GM12878 (cell line): ENCODE data around the gene ZNF367. TPM values are rescaled to one million over a fixed set of nuclear protein-coding genes. Genes with fewer than 3 reads are reported as not detected.

Experiments
- BHLHE40 ChIP-seq, 2 experiments: fragments of 450-650 bp in 1 of 2; IDR thresholded peaks; 2 replicates each; pipeline ENCODE4 v1.6.1; 2011 to 2017; ENCODE audit warnings: low read depth in 2 of 2, borderline replicate concordance in 1 of 2, improper control_type of control experiment in 1 of 2, low read length in 1 of 2, mild to moderate bottlenecking in 1 of 2
- HDAC2 ChIP-seq: fragments of 200-600 bp; sonication (generic); IDR thresholded peaks from 2 replicates; pipeline ENCODE4 v1.6.1; 2017
- IKZF2 ChIP-seq, 2 experiments: fragments of 450-650 bp; IDR thresholded peaks; 2 replicates each; pipeline ENCODE4 v1.6.1; 2017; ENCODE audit warnings: mild to moderate bottlenecking in 2 of 2, moderate library complexity in 2 of 2
- JUNB ChIP-seq: IDR thresholded peaks from 2 replicates; pipeline ENCODE4 v1.6.1; 2016; ENCODE audit warnings: antibody characterized with exemption, mild to moderate bottlenecking
- SMARCA5 ChIP-seq: fragments of 450-650 bp; IDR thresholded peaks from 2 replicates; pipeline ENCODE4 v1.6.1; 2017; ENCODE audit warnings: mild to moderate bottlenecking
- SUZ12 ChIP-seq: fragments of 200-600 bp; sonication (generic); IDR thresholded peaks from one replicate; pipeline ENCODE4 v1.6.1; 2018; ENCODE audit warnings: antibody characterized with exemption, mild to moderate bottlenecking; ENCODE audit not compliant: unreplicated experiment
- TAF1 ChIP-seq: IDR thresholded peaks from 2 replicates; pipeline ENCODE4 v1.6.1; 2011; ENCODE audit warnings: mild to moderate bottlenecking, low read depth, low read length, borderline replicate concordance
- ZNF24 ChIP-seq: fragments of 450-650 bp; IDR thresholded peaks from 2 replicates; pipeline ENCODE4 v1.6.1; 2017; ENCODE audit warnings: antibody characterized with exemption, mild to moderate bottlenecking
- polyA plus RNA-seq, 11 experiments: library from polyadenylated mRNA; depleted of rRNA in 4 of 11; unstranded in 6 of 11; stranded (reverse) in 5 of 11; fragments of >200 nt; fragmentation: Nextera tagmentation in 4 of 11; fragmentation: Illumina TruSeq in 1 of 11; extraction: Ambion mirVana in 4 of 11; extraction: Trizol in 1 of 11; gene quantifications; 1 replicate in 1 of 11; 2 replicates in 10 of 11; pipeline versions ENCODE4 v1.2.1 to v1.2.3, GENCODE V29; 2011 to 2016; ENCODE audit warnings: inconsistent platforms in 2 of 11, missing spikeins in 2 of 11, low read depth in 1 of 11
- total RNA-seq, 4 experiments: library from RNA; depleted of rRNA in 3 of 4; stranded (reverse); fragments of >200 nt in 3 of 4; fragmentation: Illumina TruSeq in 1 of 4; extraction: Trizol in 1 of 4; gene quantifications; 2 replicates each; pipeline versions ENCODE4 v1.2.1 to v1.2.3, GENCODE V29; 2013 to 2021
- TF ChIP-seq, protein P1 (sequence below): fragments of 450-650 bp; IDR thresholded peaks from 2 replicates; pipeline ENCODE4 v1.6.1; 2016; ENCODE audit warnings: mild to moderate bottlenecking
- TF ChIP-seq, protein P2 (sequence below): IDR thresholded peaks from 2 replicates; pipeline ENCODE4 v1.6.1; 2012; ENCODE audit warnings: low read depth, low read length, improper control_type of control experiment
- TF ChIP-seq, protein P3 (sequence below): fragments of 450-650 bp; formaldehyde crosslinking; IDR thresholded peaks from 2 replicates; pipeline ENCODE4 v1.4.0; 2022; ENCODE audit warnings: mild to moderate bottlenecking, moderate library complexity
- TF ChIP-seq, protein P4 (sequence below): fragments of 450-650 bp; IDR thresholded peaks from 2 replicates; pipeline ENCODE4 v1.6.1; 2018; ENCODE audit warnings: mild to moderate bottlenecking, low read depth, moderate library complexity; ENCODE audit not compliant: partially characterized antibody
- TF ChIP-seq, protein P5 (sequence below): fragments of 450-650 bp; formaldehyde crosslinking; IDR thresholded peaks from 2 replicates; pipeline ENCODE4 v1.4.0; 2020; ENCODE audit warnings: mild to moderate bottlenecking, moderate library complexity
- TF ChIP-seq, protein P6 (sequence below): fragments of 150-350 bp; IDR thresholded peaks from 2 replicates; pipeline ENCODE4 v1.6.1; 2014; ENCODE audit warnings: mild to moderate bottlenecking, low read depth, low read length

ZNF367 gene
- total and polyA plus RNA-seq, 10 of the 15 experiments (the other 5 are each of a cell fraction or from before 2014, with no cell fraction given): 2.9 to 16.3 (median 11.1) TPM

DNA sequence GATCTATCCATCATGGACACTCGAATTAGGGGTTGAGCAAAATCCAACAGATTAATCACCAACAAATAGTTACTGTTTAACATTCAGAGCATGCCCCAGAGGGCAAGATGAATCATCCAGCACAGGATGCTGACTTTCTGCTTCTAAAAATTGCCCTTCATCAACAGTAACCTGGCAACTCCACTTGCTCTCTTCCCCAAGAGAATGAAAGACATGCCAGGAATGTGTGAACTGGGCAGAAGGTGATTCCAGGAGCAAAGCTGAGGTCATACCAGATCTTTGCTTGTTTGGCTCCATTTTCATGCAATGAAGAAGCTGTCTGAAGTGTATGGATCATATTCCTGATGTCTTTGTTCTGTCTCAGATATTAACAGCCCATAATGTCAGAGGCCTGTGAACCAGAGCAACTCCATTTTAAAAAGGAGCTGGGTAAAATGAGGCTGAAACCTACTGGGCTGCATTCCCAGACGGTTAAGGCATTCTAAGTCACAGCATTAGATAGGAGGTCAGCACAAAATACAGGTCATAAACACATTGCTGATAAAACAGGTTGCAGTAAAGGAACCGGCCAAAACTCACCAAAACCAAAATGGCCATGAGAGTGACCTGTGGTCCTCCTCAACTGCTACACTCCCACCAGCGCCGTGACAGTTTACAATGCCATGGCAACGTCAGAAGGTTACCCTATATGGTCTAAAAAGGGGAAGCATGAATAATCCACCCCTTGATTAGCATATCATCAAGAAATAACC, 2.5 kb upstream of the ZNF367 start (continued):
- TF ChIP-seq, protein P1, sequence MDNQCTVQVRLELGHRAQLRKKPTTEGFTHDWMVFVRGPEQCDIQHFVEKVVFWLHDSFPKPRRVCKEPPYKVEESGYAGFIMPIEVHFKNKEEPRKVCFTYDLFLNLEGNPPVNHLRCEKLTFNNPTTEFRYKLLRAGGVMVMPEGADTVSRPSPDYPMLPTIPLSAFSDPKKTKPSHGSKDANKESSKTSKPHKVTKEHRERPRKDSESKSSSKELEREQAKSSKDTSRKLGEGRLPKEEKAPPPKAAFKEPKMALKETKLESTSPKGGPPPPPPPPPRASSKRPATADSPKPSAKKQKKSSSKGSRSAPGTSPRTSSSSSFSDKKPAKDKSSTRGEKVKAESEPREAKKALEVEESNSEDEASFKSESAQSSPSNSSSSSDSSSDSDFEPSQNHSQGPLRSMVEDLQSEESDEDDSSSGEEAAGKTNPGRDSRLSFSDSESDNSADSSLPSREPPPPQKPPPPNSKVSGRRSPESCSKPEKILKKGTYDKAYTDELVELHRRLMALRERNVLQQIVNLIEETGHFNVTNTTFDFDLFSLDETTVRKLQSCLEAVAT: 0 out of 2 replicates have a peak, but pooled peaks have one; percentile 20
- TF ChIP-seq, protein P2, sequence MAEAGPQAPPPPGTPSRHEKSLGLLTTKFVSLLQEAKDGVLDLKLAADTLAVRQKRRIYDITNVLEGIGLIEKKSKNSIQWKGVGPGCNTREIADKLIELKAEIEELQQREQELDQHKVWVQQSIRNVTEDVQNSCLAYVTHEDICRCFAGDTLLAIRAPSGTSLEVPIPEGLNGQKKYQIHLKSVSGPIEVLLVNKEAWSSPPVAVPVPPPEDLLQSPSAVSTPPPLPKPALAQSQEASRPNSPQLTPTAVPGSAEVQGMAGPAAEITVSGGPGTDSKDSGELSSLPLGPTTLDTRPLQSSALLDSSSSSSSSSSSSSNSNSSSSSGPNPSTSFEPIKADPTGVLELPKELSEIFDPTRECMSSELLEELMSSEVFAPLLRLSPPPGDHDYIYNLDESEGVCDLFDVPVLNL: no peak
- TF ChIP-seq SUZ12 (no peak), ZNF24 (no peak), BHLHE40 (IDR thresholded peaks at IDR 0.05; ENCODE audit: borderline replicate concordance in 1 of 2, low read depth in 2 of 2, low read length in 1 of 2) (0 out of 4 replicates have a peak, but pooled peaks of 1 of the 2 experiments have one; percentile 9), HDAC2 (no peak), IKZF2 (IDR thresholded peaks at IDR 0.05) (peak; percentile 76 to 80; a peak in 2 of 4 replicates), TAF1 (no peak), SMARCA5 (peak; percentile 25; the same call in 1 of the 2 replicates), JUNB (0 out of 2 replicates have a peak, but pooled peaks have one; percentile 9)
- TF ChIP-seq, protein P3, sequence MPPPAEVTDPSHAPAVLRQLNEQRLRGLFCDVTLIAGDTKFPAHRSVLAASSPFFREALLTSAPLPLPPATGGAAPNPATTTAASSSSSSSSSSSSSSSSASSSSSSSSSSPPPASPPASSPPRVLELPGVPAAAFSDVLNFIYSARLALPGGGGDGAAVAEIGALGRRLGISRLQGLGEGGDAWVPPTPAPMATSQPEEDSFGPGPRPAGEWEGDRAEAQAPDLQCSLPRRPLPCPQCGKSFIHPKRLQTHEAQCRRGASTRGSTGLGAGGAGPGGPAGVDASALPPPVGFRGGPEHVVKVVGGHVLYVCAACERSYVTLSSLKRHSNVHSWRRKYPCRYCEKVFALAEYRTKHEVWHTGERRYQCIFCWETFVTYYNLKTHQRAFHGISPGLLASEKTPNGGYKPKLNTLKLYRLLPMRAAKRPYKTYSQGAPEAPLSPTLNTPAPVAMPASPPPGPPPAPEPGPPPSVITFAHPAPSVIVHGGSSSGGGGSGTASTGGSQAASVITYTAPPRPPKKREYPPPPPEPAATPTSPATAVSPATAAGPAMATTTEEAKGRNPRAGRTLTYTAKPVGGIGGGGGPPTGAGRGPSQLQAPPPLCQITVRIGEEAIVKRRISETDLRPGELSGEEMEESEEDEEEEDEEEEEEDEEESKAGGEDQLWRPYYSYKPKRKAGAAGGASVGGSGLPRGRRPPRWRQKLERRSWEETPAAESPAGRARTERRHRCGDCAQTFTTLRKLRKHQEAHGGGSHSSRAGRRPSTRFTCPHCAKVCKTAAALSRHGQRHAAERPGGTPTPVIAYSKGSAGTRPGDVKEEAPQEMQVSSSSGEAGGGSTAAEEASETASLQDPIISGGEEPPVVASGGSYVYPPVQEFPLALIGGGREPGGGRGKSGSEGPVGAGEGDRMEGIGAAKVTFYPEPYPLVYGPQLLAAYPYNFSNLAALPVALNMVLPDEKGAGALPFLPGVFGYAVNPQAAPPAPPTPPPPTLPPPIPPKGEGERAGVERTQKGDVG (CRISPR knock-in tag): peak; percentile 97
- TF ChIP-seq, protein P4, sequence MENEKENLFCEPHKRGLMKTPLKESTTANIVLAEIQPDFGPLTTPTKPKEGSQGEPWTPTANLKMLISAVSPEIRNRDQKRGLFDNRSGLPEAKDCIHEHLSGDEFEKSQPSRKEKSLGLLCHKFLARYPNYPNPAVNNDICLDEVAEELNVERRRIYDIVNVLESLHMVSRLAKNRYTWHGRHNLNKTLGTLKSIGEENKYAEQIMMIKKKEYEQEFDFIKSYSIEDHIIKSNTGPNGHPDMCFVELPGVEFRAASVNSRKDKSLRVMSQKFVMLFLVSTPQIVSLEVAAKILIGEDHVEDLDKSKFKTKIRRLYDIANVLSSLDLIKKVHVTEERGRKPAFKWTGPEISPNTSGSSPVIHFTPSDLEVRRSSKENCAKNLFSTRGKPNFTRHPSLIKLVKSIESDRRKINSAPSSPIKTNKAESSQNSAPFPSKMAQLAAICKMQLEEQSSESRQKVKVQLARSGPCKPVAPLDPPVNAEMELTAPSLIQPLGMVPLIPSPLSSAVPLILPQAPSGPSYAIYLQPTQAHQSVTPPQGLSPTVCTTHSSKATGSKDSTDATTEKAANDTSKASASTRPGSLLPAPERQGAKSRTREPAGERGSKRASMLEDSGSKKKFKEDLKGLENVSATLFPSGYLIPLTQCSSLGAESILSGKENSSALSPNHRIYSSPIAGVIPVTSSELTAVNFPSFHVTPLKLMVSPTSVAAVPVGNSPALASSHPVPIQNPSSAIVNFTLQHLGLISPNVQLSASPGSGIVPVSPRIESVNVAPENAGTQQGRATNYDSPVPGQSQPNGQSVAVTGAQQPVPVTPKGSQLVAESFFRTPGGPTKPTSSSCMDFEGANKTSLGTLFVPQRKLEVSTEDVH: no peak
- TF ChIP-seq, protein P5, sequence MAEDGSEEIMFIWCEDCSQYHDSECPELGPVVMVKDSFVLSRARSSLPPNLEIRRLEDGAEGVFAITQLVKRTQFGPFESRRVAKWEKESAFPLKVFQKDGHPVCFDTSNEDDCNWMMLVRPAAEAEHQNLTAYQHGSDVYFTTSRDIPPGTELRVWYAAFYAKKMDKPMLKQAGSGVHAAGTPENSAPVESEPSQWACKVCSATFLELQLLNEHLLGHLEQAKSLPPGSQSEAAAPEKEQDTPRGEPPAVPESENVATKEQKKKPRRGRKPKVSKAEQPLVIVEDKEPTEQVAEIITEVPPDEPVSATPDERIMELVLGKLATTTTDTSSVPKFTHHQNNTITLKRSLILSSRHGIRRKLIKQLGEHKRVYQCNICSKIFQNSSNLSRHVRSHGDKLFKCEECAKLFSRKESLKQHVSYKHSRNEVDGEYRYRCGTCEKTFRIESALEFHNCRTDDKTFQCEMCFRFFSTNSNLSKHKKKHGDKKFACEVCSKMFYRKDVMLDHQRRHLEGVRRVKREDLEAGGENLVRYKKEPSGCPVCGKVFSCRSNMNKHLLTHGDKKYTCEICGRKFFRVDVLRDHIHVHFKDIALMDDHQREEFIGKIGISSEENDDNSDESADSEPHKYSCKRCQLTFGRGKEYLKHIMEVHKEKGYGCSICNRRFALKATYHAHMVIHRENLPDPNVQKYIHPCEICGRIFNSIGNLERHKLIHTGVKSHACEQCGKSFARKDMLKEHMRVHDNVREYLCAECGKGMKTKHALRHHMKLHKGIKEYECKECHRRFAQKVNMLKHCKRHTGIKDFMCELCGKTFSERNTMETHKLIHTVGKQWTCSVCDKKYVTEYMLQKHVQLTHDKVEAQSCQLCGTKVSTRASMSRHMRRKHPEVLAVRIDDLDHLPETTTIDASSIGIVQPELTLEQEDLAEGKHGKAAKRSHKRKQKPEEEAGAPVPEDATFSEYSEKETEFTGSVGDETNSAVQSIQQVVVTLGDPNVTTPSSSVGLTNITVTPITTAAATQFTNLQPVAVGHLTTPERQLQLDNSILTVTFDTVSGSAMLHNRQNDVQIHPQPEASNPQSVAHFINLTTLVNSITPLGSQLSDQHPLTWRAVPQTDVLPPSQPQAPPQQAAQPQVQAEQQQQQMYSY: peak; percentile 96
- TF ChIP-seq, protein P6, sequence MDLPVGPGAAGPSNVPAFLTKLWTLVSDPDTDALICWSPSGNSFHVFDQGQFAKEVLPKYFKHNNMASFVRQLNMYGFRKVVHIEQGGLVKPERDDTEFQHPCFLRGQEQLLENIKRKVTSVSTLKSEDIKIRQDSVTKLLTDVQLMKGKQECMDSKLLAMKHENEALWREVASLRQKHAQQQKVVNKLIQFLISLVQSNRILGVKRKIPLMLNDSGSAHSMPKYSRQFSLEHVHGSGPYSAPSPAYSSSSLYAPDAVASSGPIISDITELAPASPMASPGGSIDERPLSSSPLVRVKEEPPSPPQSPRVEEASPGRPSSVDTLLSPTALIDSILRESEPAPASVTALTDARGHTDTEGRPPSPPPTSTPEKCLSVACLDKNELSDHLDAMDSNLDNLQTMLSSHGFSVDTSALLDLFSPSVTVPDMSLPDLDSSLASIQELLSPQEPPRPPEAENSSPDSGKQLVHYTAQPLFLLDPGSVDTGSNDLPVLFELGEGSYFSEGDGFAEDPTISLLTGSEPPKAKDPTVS: no peak
